OCI-LY1 (cell line): ENCODE data around the gene RMND5A.

Experiments
- H2AFZ ChIP-seq: fragments of 200-600 bp; sonication (generic), shearing (Covaris generic); 2 replicates; pipeline ENCODE4 v1.6.0; 2014; ENCODE audit warnings: antibody characterized with exemption, mild to moderate bottlenecking, low read length
- H3F3A ChIP-seq: fragments of 200-600 bp; sonication (generic), shearing (Covaris generic); 2 replicates; pipeline ENCODE4 v1.6.0; 2014; ENCODE audit warnings: mild to moderate bottlenecking, antibody characterized with exemption, low read length, moderate library complexity; ENCODE audit not compliant: insufficient read depth
- H3K27ac ChIP-seq: fragments of 200-600 bp; sonication (generic); 2 replicates; pipeline ENCODE4 v1.5.1; 2014; ENCODE audit warnings: low read length, mixed run types, mild to moderate bottlenecking, low read depth; ENCODE audit not compliant: poor library complexity, severe bottlenecking
- H3K27me3 ChIP-seq: fragments of 200-600 bp; sonication (generic); 2 replicates; pipeline ENCODE4 v1.6.0; 2014; ENCODE audit warnings: antibody characterized with exemption, mild to moderate bottlenecking, low read length, moderate library complexity; ENCODE audit not compliant: insufficient read depth
- H3K36me3 ChIP-seq: fragments of 200-600 bp; sonication (generic); 2 replicates; pipeline ENCODE4 v1.6.1; 2014; ENCODE audit warnings: mild to moderate bottlenecking, antibody characterized with exemption, low read length, moderate library complexity, mixed read lengths; ENCODE audit not compliant: insufficient read depth
- H3K4me1 ChIP-seq: fragments of 200-600 bp; sonication (generic); 2 replicates; pipeline ENCODE4 v1.5.1; 2014; ENCODE audit warnings: mild to moderate bottlenecking, low read length, moderate library complexity; ENCODE audit not compliant: insufficient read depth, severe bottlenecking
- H3K4me2 ChIP-seq: fragments of 200-600 bp; sonication (generic), shearing (Covaris generic); 2 replicates; pipeline ENCODE4 v1.6.1; 2014; ENCODE audit warnings: low read length
- H3K4me3 ChIP-seq: fragments of 200-600 bp; sonication (generic); 2 replicates; pipeline ENCODE4 v1.5.1; 2014; ENCODE audit warnings: low read length, low read depth, mild to moderate bottlenecking, mixed read lengths; ENCODE audit not compliant: poor library complexity, severe bottlenecking
- H3K79me2 ChIP-seq: fragments of 200-600 bp; shearing (Covaris generic); 2 replicates; pipeline ENCODE4 v1.6.1; 2016; ENCODE audit warnings: mixed run types, low read length, mixed read lengths; ENCODE audit not compliant: insufficient read depth
- H3K9ac ChIP-seq: fragments of 200-600 bp; sonication (generic), shearing (Covaris generic); 2 replicates; pipeline ENCODE4 v1.6.1; 2014; ENCODE audit warnings: mild to moderate bottlenecking, low read length, mixed read lengths
- H3K9me2 ChIP-seq: fragments of 200-600 bp; sonication (generic), shearing (Covaris generic); 2 replicates; pipeline ENCODE4 v1.6.1; 2014; ENCODE audit warnings: low read depth, mild to moderate bottlenecking, low read length, mixed read lengths
- H3K9me3 ChIP-seq: fragments of 200-600 bp; shearing (Covaris generic); 2 replicates; pipeline ENCODE4 v1.6.1; 2014; ENCODE audit warnings: low read length, mixed read lengths
- H4K20me1 ChIP-seq: fragments of 200-600 bp; sonication (generic), shearing (Covaris generic); 2 replicates; pipeline ENCODE4 v1.6.0; 2016; ENCODE audit warnings: mild to moderate bottlenecking, low read length; ENCODE audit not compliant: insufficient read depth
- EZH2 ChIP-seq: fragments of 200-600 bp; sonication (generic), shearing (Covaris generic); IDR thresholded peaks from 2 replicates; pipeline ENCODE4 v1.8.0; 2017; ENCODE audit warnings: borderline replicate concordance, mixed run types, mild to moderate bottlenecking, antibody characterized with exemption, low read length, moderate library complexity, mixed read lengths
- TF ChIP-seq, protein P1 (sequence below): fragments of 200-600 bp; sonication (generic), shearing (Covaris generic); IDR thresholded peaks from 2 replicates; pipeline ENCODE4 v1.5.1; 2017; ENCODE audit warnings: mild to moderate bottlenecking, antibody characterized with exemption, low read length, moderate library complexity, mixed read lengths

RMND5A gene

DNA sequence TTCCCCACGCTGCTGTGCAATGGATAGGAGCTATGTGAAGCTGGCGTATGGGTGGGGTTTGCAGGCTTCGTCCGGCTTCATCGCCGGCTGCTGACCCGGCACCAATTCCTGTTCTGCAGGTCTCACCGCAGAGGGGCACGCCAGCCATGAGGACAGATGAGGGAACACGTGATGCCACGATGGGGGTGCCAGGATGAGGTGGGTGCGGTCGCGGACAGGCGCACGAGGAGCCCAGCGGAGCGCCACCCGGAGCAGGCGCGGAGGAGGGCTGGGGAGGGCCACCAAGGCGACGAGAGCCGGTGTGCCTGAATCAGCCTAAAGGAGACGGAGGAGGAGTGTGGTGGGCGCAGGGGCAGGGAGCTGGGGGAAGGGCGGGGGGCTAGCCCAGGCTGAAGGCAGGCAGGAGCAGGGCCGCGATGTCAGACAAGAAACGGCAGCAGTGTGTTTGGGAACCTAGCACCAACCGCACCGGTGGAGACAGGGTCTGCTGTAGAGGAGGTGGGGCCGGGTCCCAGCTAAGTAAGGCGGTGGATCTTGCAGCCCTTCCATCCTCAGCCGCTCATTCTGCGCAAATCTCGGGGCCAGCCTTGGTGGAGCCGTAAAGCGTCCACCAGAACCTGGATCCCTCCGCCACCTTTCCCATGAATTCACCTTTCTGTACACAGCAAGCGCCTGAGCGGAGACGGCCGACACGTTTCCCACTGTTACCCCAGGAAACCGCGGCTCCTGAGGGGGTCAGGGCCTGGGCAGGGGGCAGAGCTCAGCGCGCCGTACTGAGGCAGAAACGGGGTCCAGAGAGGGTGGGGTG is 87.6 kb downstream of the RMND5A start:
- H3K36me3 ChIP-seq: no peaks in the 10 kb centered on the region
- H4K20me1 ChIP-seq: no peaks in the 10 kb centered on the region
- peak overlapping the region; percentile 52 for H3K4me3 ChIP-seq
- H3F3A ChIP-seq: no peaks in the 10 kb centered on the region
- TF ChIP-seq EZH2: no peak
- TF ChIP-seq, protein P1, sequence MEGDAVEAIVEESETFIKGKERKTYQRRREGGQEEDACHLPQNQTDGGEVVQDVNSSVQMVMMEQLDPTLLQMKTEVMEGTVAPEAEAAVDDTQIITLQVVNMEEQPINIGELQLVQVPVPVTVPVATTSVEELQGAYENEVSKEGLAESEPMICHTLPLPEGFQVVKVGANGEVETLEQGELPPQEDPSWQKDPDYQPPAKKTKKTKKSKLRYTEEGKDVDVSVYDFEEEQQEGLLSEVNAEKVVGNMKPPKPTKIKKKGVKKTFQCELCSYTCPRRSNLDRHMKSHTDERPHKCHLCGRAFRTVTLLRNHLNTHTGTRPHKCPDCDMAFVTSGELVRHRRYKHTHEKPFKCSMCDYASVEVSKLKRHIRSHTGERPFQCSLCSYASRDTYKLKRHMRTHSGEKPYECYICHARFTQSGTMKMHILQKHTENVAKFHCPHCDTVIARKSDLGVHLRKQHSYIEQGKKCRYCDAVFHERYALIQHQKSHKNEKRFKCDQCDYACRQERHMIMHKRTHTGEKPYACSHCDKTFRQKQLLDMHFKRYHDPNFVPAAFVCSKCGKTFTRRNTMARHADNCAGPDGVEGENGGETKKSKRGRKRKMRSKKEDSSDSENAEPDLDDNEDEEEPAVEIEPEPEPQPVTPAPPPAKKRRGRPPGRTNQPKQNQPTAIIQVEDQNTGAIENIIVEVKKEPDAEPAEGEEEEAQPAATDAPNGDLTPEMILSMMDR: no peak
- peaks cover 25% of the 10 kb centered on the region for H3K4me1 ChIP-seq
- no peaks in the 10 kb centered on the region for H3K79me2 ChIP-seq
- H3K27me3 ChIP-seq: no peaks in the 10 kb centered on the region
- H3K27ac ChIP-seq: no peak overlapping the region
- H3K9me2 ChIP-seq: no peaks in the 10 kb centered on the region
- peak overlapping the region; percentile 25; the same call in 1 of the 2 replicates for H3K9ac ChIP-seq
- no peaks in the 10 kb centered on the region for H3K9me3 ChIP-seq
- peak overlapping the region; percentile 68 for H3K4me2 ChIP-seq
- H2AFZ ChIP-seq: no peak overlapping the region

DNA sequence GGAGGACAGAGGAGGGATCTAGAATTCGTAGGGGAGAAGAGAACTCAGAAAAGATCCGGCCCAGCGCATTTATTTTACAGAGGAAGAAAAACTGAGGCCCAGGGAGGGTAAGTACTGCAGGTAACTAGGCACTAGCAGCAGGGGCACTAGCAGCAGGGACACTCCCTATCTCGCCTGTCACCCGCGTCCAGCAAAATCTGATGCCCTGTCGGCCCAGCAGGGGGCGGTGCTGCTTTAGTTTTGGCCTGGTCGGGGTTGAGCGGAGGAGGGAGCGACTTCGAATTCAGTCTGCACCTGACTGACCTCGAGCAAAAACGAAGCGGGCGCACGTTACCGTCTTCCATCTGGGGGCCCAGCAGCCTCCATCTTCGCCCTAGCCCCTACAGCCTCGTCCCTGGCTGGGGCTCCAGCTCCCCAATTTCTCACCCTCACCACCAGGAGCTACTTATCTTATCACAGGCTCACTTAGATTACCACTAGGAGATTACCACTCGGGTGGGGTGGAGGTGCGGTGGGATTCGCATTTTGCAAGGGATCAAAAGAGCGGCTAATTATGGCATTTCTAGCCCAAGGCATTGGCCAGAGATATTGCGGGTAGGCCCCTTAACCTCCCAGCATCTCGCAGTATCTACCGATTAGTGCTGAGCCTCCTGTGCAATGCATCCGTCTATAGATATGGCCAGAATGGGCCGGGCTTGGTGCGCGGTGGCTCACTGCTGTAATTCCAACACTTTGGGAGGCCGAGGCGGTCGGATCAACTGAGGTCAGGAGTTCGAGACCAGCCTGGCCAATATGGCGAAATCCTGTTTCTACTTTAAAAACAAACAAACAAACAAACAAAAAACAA is 88.4 kb downstream of the RMND5A start:
- no peaks in the 10 kb centered on the region for H3K27me3 ChIP-seq
- H3K9me3 ChIP-seq: no peaks in the 10 kb centered on the region
- peak overlapping the region; percentile 68 for H3K4me2 ChIP-seq
- H3K9me2 ChIP-seq: no peaks in the 10 kb centered on the region
- H2AFZ ChIP-seq: no peak overlapping the region
- no peaks in the 10 kb centered on the region for H3F3A ChIP-seq
- H3K27ac ChIP-seq: no peak overlapping the region
- H4K20me1 ChIP-seq: no peaks in the 10 kb centered on the region
- H3K4me3 ChIP-seq: peak overlapping the region; percentile 52
- H3K9ac ChIP-seq: peak overlapping the region; percentile 25; the same call in 1 of the 2 replicates
- no peaks in the 10 kb centered on the region for H3K36me3 ChIP-seq
- H3K4me1 ChIP-seq: peaks cover 25% of the 10 kb centered on the region
- H3K79me2 ChIP-seq: no peaks in the 10 kb centered on the region
- TF ChIP-seq EZH2: no peak
- TF ChIP-seq, protein P1: peak; percentile 90

DNA sequence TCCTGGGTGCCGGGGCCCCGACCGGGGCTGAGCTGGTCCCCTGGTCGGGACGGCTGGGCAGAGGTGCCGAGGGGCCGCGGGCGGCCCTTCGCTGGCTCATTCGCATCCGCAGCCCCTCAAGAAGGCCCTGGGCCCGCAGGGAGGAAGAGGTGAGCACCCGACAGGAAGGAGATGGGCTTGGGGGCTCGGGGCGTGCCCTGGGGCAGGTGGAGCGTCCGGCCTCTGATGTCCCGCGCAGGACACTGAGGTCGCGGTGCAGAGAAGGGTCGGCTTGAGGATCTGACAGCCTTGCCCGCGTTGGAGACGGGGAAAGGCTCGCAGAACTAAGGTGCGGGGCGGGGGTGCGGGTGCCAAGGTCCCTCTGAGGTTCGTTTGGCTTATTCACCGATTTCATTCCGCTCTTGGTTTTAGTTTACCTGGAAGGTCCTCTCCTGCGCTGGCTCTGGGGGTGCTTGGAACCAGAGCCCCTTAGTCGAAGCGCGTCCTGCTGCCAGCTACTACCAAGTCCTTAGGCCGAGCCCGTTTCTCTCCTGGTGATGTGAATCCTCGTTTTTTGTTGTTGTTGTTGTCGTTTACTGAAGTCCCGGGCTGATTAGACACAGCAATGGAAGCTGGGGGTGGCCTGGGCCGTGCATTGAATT is 89.5 kb downstream of the RMND5A start:
- H3K9me3 ChIP-seq: no peaks in the 10 kb centered on the region
- no peak for TF ChIP-seq EZH2
- TF ChIP-seq, protein P1: no peak
- H3F3A ChIP-seq: no peaks in the 10 kb centered on the region
- H3K9ac ChIP-seq: no peak overlapping the region
- H3K4me2 ChIP-seq: no peak overlapping the region
- H3K4me1 ChIP-seq: peaks cover 25% of the 10 kb centered on the region
- no peaks in the 10 kb centered on the region for H3K36me3 ChIP-seq
- H3K27ac ChIP-seq: no peak overlapping the region
- H3K4me3 ChIP-seq: no peak overlapping the region
- H4K20me1 ChIP-seq: no peaks in the 10 kb centered on the region
- no peaks in the 10 kb centered on the region for H3K27me3 ChIP-seq
- no peaks in the 10 kb centered on the region for H3K79me2 ChIP-seq
- H2AFZ ChIP-seq: no peak overlapping the region
- no peaks in the 10 kb centered on the region for H3K9me2 ChIP-seq
